HG02642 (cell line): Measurements from ENCODE around the gene LGALS7B.
"Not testable (repeated sequence)": the region's sequence is repeated elsewhere in the genome, so short reads cannot be mapped to it uniquely, and the experiment has no call there.

Source experiments
- ATAC-seq: cut with Tn5 transposase; IDR thresholded peaks from one replicate; pipeline ENCODE4 v1.9.1; 2021; ENCODE audit warnings: mild to moderate bottlenecking; ENCODE audit not compliant: unreplicated experiment, poor library complexity

Gene LGALS7B

GRCh38 chr19:38769635-38770211 is 19.3 kb upstream of the LGALS7B start:
- ATAC-seq = peak; percentile 76

- ATAC-seq = peak; percentile 12
Observed at GRCh38 chr19:38770228-38770948, 18.6 kb upstream of the LGALS7B start.

GRCh38 chr19:38770949-38771275 is 18.1 kb upstream of the LGALS7B start:
- ATAC-seq = peak; percentile 55

GRCh38 chr19:38771569-38771968 is 17.4 kb upstream of the LGALS7B start:
- ATAC-seq = not testable (repeated sequence)

GRCh38 chr19:38773469-38774177 is 15.4 kb upstream of the LGALS7B start, which contains the start of gene LGALS7:
TSS of gene LGALS7 (minus strand) at chr19:38773517. CDS start at chr19:38773492, 25 bp downstream.
- ATAC-seq = no peak

- no peak for ATAC-seq
Observed at GRCh38 chr19:38774181-38774950, 14.6 kb upstream of the LGALS7B start.

GRCh38 chr19:38778733-38779132 is 10.3 kb upstream of the LGALS7B start:
- ATAC-seq = no peak

- ATAC-seq = no peak
Observed at GRCh38 chr19:38780443-38780842, 8.6 kb upstream of the LGALS7B start.

- ATAC-seq = no peak
Observed at GRCh38 chr19:38781058-38781457, 7.9 kb upstream of the LGALS7B start.

GRCh38 chr19:38782212-38782611 is 6.8 kb upstream of the LGALS7B start:
- not testable (repeated sequence) for ATAC-seq

GRCh38 chr19:38784224-38784623 is 4.8 kb upstream of the LGALS7B start:
- no peak for ATAC-seq

- ATAC-seq = no peak
Observed at GRCh38 chr19:38785187-38785699, 3.8 kb upstream of the LGALS7B start.

- ATAC-seq = not testable (repeated sequence)
Observed at GRCh38 chr19:38786061-38786460, 2.9 kb upstream of the LGALS7B start.

- no peak for ATAC-seq
Observed at GRCh38 chr19:38786572-38787265, 2.3 kb upstream of the LGALS7B start.

GRCh38 chr19:38790507-38791403 is 1.8 kb downstream of the LGALS7B start:
- ATAC-seq = not testable (repeated sequence)

GRCh38 chr19:38791451-38792064 is 2.6 kb downstream of the LGALS7B start:
- ATAC-seq = peak; percentile 59

GRCh38 chr19:38792250-38793111 is 3.5 kb downstream of the LGALS7B start:
- no peak for ATAC-seq

GRCh38 chr19:38793177-38793576 is 4.2 kb downstream of the LGALS7B start:
- no peak for ATAC-seq
